ENCODE measurements around the gene KRTAP10-7. TPM values are rescaled to one million over a fixed set of nuclear protein-coding genes. Genes with fewer than 3 reads are reported as not detected.

KRTAP10-7 gene
- polyA plus RNA-seq, 3 donors = not detected

- DNase-seq = no peak
- Mint-ChIP-seq H3K4me3 (no peak overlapping the region), H3K4me1 (no peaks in the 10 kb centered on the region), H3K9me3 (peaks cover 0 to 2% (median 0%) of the 10 kb centered on the region in 7 donors), H3K36me3 (no peaks in the 10 kb centered on the region), H3K27me3 (ENCODE audit: low read depth in 3 of 3) (peaks cover 2 to 23% (median 7%) of the 10 kb centered on the region in 3 donors), H3K27ac (no peak overlapping the region)
- H3K9ac ChIP-seq (ENCODE audit: insufficient read depth, low read length, poor library complexity, severe bottlenecking) = no peak overlapping the region
- H3K4me1 ChIP-seq (ENCODE audit: control insufficient read depth in 1 of 2, insufficient read depth in 2 of 2, low read length in 2 of 2) = no peaks in the 10 kb centered on the region
- no peak overlapping the region for H2AFZ ChIP-seq (ENCODE audit: insufficient read depth, low read depth, low read length, poor library complexity, severe bottlenecking)
- no peaks in the 10 kb centered on the region for H3K9me3 ChIP-seq (replicated peaks in 1 of 2; ENCODE audit: control insufficient read depth in 1 of 2, insufficient read depth in 1 of 2, low read length in 2 of 2)
- no peaks in the 10 kb centered on the region for H4K20me1 ChIP-seq (ENCODE audit: insufficient read depth, low read length)
- H3K4me2 ChIP-seq (replicated peaks; ENCODE audit: extremely low read depth, low read length, poor library complexity, severe bottlenecking) = no peak overlapping the region
- H3K4me3 ChIP-seq (replicated peaks in 1 of 3; ENCODE audit: low read depth in 2 of 3, low read length in 3 of 3) = no peak overlapping the region
- no peaks in the 10 kb centered on the region for H3K79me2 ChIP-seq (ENCODE audit: insufficient read depth, low read length)
- 85% methylated on average over 2 of the region's 6 CpGs for WGBS (ENCODE audit: insufficient coverage)
- intact Hi-C loops (cut with micrococcal nuclease) = no loop called here
- H3K27ac ChIP-seq (ENCODE audit: low read depth in 1 of 2, low read length in 2 of 2) = no peak overlapping the region
- TF ChIP-seq, protein P1, sequence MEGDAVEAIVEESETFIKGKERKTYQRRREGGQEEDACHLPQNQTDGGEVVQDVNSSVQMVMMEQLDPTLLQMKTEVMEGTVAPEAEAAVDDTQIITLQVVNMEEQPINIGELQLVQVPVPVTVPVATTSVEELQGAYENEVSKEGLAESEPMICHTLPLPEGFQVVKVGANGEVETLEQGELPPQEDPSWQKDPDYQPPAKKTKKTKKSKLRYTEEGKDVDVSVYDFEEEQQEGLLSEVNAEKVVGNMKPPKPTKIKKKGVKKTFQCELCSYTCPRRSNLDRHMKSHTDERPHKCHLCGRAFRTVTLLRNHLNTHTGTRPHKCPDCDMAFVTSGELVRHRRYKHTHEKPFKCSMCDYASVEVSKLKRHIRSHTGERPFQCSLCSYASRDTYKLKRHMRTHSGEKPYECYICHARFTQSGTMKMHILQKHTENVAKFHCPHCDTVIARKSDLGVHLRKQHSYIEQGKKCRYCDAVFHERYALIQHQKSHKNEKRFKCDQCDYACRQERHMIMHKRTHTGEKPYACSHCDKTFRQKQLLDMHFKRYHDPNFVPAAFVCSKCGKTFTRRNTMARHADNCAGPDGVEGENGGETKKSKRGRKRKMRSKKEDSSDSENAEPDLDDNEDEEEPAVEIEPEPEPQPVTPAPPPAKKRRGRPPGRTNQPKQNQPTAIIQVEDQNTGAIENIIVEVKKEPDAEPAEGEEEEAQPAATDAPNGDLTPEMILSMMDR (IDR thresholded peaks at IDR 0.05) = no peak
- H3K36me3 ChIP-seq (replicated peaks in 1 of 2; ENCODE audit: control insufficient read depth in 1 of 2, insufficient read depth in 2 of 2, low read length in 2 of 2) = no peaks in the 10 kb centered on the region
- H3K27me3 ChIP-seq (ENCODE audit: control insufficient read depth in 2 of 2, insufficient read depth in 2 of 2, low read length in 2 of 2) = no peaks in the 10 kb centered on the region
These were observed 4.9 kb upstream of the KRTAP10-7 start for GRCh38 chr21:44595524-44595923.

DNA sequence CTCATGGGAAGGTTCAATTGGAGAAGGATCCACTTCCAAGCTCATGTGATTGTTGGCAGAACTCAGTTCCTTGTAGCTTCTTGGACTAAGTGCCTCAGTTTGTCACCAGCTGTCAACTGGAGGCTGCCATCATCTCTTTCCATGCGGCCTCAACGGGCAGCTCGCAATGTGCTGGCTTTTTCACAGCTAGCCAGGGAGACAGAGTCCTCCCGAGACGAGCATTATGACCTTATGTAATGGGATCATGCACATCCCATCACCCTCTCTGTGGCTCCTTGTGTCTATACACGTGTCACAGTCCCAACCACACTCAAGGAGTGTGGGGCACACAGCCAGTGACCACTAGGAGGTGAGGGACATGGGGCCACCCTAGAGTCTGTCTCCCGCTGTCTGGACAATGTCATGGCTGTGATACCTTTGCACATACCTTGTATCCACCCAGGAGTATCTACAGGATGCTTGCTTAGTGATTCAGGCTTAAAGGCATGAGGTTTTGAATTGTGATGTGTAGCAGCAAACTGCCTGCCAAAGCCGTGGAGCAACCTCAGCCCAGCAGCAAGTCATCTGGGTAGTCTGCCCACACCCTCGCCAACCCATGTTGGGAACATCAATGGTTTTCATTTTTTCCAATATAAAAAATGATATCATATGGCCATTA, 4.2 kb upstream of the KRTAP10-7 start:
- no peak for DNase-seq

More for the DNA sequence above, 4.2 kb upstream of the KRTAP10-7 start:
- H3K9me3 ChIP-seq (replicated peaks in 1 of 2; ENCODE audit: control insufficient read depth in 1 of 2, insufficient read depth in 1 of 2, low read length in 2 of 2) = no peaks in the 10 kb centered on the region
- no peaks in the 10 kb centered on the region for H4K20me1 ChIP-seq (ENCODE audit: insufficient read depth, low read length)
- no peaks in the 10 kb centered on the region for H3K36me3 ChIP-seq (replicated peaks in 1 of 2; ENCODE audit: control insufficient read depth in 1 of 2, insufficient read depth in 2 of 2, low read length in 2 of 2)
- TF ChIP-seq, protein P1 (IDR thresholded peaks at IDR 0.05) = no peak
- H2AFZ ChIP-seq (ENCODE audit: insufficient read depth, low read depth, low read length, poor library complexity, severe bottlenecking) = no peak overlapping the region
- Mint-ChIP-seq H3K36me3 (no peaks in the 10 kb centered on the region), H3K27ac (no peak overlapping the region), H3K4me1 (no peaks in the 10 kb centered on the region), H3K27me3 (ENCODE audit: low read depth in 3 of 3) (peaks cover 2 to 23% (median 7%) of the 10 kb centered on the region in 3 donors), H3K9me3 (peaks cover 0 to 2% (median 0%) of the 10 kb centered on the region in 7 donors), H3K4me3 (no peak overlapping the region)
- intact Hi-C loops (cut with micrococcal nuclease) = no loop called here
- WGBS (ENCODE audit: insufficient coverage) = 83% methylated on average over 7 of the region's 9 CpGs
- no peak overlapping the region for H3K27ac ChIP-seq (ENCODE audit: low read depth in 1 of 2, low read length in 2 of 2)
- no peaks in the 10 kb centered on the region for H3K79me2 ChIP-seq (ENCODE audit: insufficient read depth, low read length)
- no peak overlapping the region for H3K9ac ChIP-seq (ENCODE audit: insufficient read depth, low read length, poor library complexity, severe bottlenecking)
- no peaks in the 10 kb centered on the region for H3K4me1 ChIP-seq (ENCODE audit: control insufficient read depth in 1 of 2, insufficient read depth in 2 of 2, low read length in 2 of 2)
- no peak overlapping the region for H3K4me2 ChIP-seq (replicated peaks; ENCODE audit: extremely low read depth, low read length, poor library complexity, severe bottlenecking)
- H3K4me3 ChIP-seq (replicated peaks in 1 of 3; ENCODE audit: low read depth in 2 of 3, low read length in 3 of 3) = no peak overlapping the region
- H3K27me3 ChIP-seq (ENCODE audit: control insufficient read depth in 2 of 2, insufficient read depth in 2 of 2, low read length in 2 of 2) = no peaks in the 10 kb centered on the region
